HG02588 (cell line): ENCODE data around the gene HMGB2.

Experiments
- ATAC-seq: cut with Tn5 transposase; IDR thresholded peaks from one replicate; pipeline ENCODE4 v1.9.1; 2021; ENCODE audit warnings: mild to moderate bottlenecking, moderate library complexity; ENCODE audit not compliant: unreplicated experiment

Gene HMGB2

GRCh38 chr4:173334085-173334890, at the start of gene HMGB2:
HMGB2 (minus strand) TSS chr4:173334358; CDS start chr4:173333649, 709 bp downstream.
- ATAC-seq: peak; percentile 91

GRCh38 chr4:173382349-173382748, 48.2 kb upstream of the HMGB2 start:
- ATAC-seq: no peak

- ATAC-seq: no peak
These were observed 47.5 kb upstream of the HMGB2 start for GRCh38 chr4:173381610-173382009.

- no peak for ATAC-seq
These were observed 46.8 kb upstream of the HMGB2 start for GRCh38 chr4:173380987-173381386.

GRCh38 chr4:173379929-173380328, 45.8 kb upstream of the HMGB2 start:
- no peak for ATAC-seq

- no peak for ATAC-seq
These were observed 40.4 kb upstream of the HMGB2 start for GRCh38 chr4:173374588-173374987.

- peak; percentile 25 for ATAC-seq
These were observed 37.4 kb upstream of the HMGB2 start for GRCh38 chr4:173371292-173372192.

GRCh38 chr4:173370477-173371291, 36.5 kb upstream of the HMGB2 start, which contains the start of gene SAP30:
SAP30 (plus strand) TSS chr4:173370954; CDS start chr4:173371183, 229 bp downstream.
- ATAC-seq: peak; percentile 68

GRCh38 chr4:173370130-173370476, 35.9 kb upstream of the HMGB2 start:
- peak; percentile 1 for ATAC-seq

GRCh38 chr4:173367946-173368345, 33.8 kb upstream of the HMGB2 start:
- ATAC-seq: no peak

GRCh38 chr4:173367285-173367684, 33.1 kb upstream of the HMGB2 start:
- ATAC-seq: no peak

GRCh38 chr4:173365359-173365996, 31.3 kb upstream of the HMGB2 start:
- ATAC-seq: no peak

- ATAC-seq: no peak
These were observed 28.5 kb upstream of the HMGB2 start for GRCh38 chr4:173362666-173363065.

GRCh38 chr4:173360587-173361221, 26.5 kb upstream of the HMGB2 start:
- ATAC-seq: no peak

GRCh38 chr4:173357939-173358338, 23.8 kb upstream of the HMGB2 start:
- ATAC-seq: no peak

- ATAC-seq: no peak
These were observed 13.3 kb upstream of the HMGB2 start for GRCh38 chr4:173347467-173347866.

GRCh38 chr4:173346074-173346473, 11.9 kb upstream of the HMGB2 start:
- ATAC-seq: no peak

- ATAC-seq: no peak
These were observed 11.5 kb upstream of the HMGB2 start for GRCh38 chr4:173345648-173346047.

- no peak for ATAC-seq
These were observed 9.8 kb upstream of the HMGB2 start for GRCh38 chr4:173343832-173344397.

- no peak for ATAC-seq
These were observed 3.3 kb upstream of the HMGB2 start for GRCh38 chr4:173337463-173337862.
